Muscle of arm (tissue), 14 donors: ENCODE measurements around the gene VSIG1. TPM values are rescaled to one million over a fixed set of nuclear protein-coding genes. Genes with fewer than 3 reads are reported as not detected.

Experiments
- DNase-seq: peaks from one replicate; pipeline ENCODE4 v3.0.0-alpha.2; 2013
- long read RNA-seq, 11 donors: transcript quantifications; one replicate each; lab custom pipeline, GENCODE V29; 2026
- polyA plus RNA-seq, 12 donors: library from polyadenylated mRNA; unstranded; fragments of 120-200 nt; gene quantifications; one replicate each; pipeline ENCODE4 v1.2.1, GENCODE V29; 2013; ENCODE audit not compliant: insufficient read length in 12 of 12

VSIG1 gene
- polyA plus RNA-seq, result 1 to 10 TPM in 1 of 12 donors, under 1 TPM in 7, not detected in 4; 0.15 to 1.7 (median 0.31) TPM
- long read RNA-seq, donor 1, result 0 reads
- long read RNA-seq, donor 2, result 0 reads
- long read RNA-seq, donor 3, result 0 reads
- long read RNA-seq, donor 4, result 0 reads
- long read RNA-seq, donor 5, result 0 reads
- long read RNA-seq, donor 6, result 0 reads
- long read RNA-seq, donor 7, result 0 reads
- long read RNA-seq, donor 8, result 0 reads
- long read RNA-seq, donor 9, partial matches to known transcripts, result 5 of 73 reads
- long read RNA-seq, donor 9, other reads (novel, unspliced or antisense), result 68 of 73 reads
- long read RNA-seq, donor 10, result 0 reads
- long read RNA-seq, donor 11, result 0 reads

- DNase-seq, result no peak
These were observed at the start of gene VSIG1 for GRCh38 chrX:108044554-108045256. VSIG1 (plus strand) TSS chrX:108045065; CDS start chrX:108045131, 66 bp downstream.

GRCh38 chrX:107996124-107996523, 48.7 kb upstream of the VSIG1 start:
- no peak for DNase-seq

- no peak for DNase-seq
These were observed 44.1 kb upstream of the VSIG1 start for GRCh38 chrX:108000751-108001150.

GRCh38 chrX:108001218-108001814, 43.5 kb upstream of the VSIG1 start:
- DNase-seq, result no peak

- DNase-seq, result no peak
These were observed 26.0 kb upstream of the VSIG1 start for GRCh38 chrX:108018656-108019381.

GRCh38 chrX:108019382-108019875, 25.4 kb upstream of the VSIG1 start:
- no peak for DNase-seq

GRCh38 chrX:108020631-108021030, 24.2 kb upstream of the VSIG1 start:
- DNase-seq, result no peak

- no peak for DNase-seq
These were observed 22.3 kb upstream of the VSIG1 start for GRCh38 chrX:108022491-108023089.

- DNase-seq, result no peak
These were observed 19.5 kb upstream of the VSIG1 start for GRCh38 chrX:108025376-108025775.

- no peak for DNase-seq
These were observed 18.8 kb upstream of the VSIG1 start for GRCh38 chrX:108025954-108026600.

- DNase-seq, result no peak
These were observed 16.0 kb upstream of the VSIG1 start for GRCh38 chrX:108028854-108029253.

GRCh38 chrX:108029928-108030711, 14.7 kb upstream of the VSIG1 start:
- no peak for DNase-seq

GRCh38 chrX:108032944-108033343, 11.9 kb upstream of the VSIG1 start:
- no peak for DNase-seq

GRCh38 chrX:108033890-108034289, 11.0 kb upstream of the VSIG1 start:
- DNase-seq, result no peak

GRCh38 chrX:108034725-108035124, 10.1 kb upstream of the VSIG1 start:
- DNase-seq, result no peak

- DNase-seq, result no peak
These were observed 8.4 kb upstream of the VSIG1 start for GRCh38 chrX:108036298-108036973.

GRCh38 chrX:108049649-108050048, 4.8 kb downstream of the VSIG1 start:
- DNase-seq, result peak; percentile 32

- no peak for DNase-seq
These were observed 8.4 kb downstream of the VSIG1 start for GRCh38 chrX:108053218-108053617.

- no peak for DNase-seq
These were observed 10.7 kb downstream of the VSIG1 start for GRCh38 chrX:108055546-108055945.

GRCh38 chrX:108059801-108060200, 14.9 kb downstream of the VSIG1 start:
- no peak for DNase-seq
